NCI-H446 (cell line): ENCODE measurements around the gene DNAJC5.
A peak's percentile ranks its signal among the peaks of the same experiment; 100 is the strongest.

Experiments
- DNase-seq, 2 experiments: peaks; one replicate each; lab custom pipeline; 2025; lab: John Stamatoyannopoulos, UW

DNAJC5 gene

GRCh38 chr20:63884506-63885263 is 10.2 kb upstream of the DNAJC5 start:
- no peak for DNase-seq

DNA sequence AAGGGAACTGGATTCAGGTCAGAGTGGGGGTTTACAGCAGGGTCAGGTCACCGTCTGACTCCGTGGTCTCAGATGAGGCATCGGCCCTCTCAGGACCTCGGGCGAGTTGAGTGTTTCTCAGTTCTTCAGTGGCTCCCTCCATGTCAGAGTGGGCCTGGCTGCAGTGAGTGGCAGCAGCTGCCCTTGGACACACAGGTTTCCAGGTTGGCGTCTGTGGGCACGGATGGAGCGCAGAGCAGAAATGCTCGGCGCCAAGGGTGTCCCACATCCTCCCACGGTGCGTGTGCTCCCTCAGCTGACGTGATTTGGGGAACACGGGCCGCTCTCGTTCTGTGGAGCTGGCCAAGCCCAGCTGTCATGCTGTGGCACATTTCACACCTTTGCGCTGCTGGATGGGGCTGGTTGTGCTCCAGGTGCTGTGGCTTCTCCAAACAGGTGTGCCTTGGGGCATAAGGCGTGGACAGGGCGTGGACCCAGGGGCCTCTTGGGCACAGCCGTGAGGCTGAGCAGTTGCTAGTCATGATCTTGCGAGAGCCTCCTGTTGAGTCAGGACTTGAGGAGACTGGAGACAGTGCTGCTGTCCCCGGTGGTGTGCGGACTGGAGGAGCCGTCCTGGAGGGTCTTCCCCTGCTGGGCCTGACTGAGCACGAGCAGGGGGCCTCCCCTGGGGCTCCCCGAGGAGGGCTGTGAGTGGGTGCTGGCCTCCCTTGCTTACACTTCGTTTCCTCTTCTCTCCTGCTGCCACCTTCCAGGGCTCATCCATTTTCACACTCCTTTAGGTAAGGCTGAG is 9.5 kb upstream of the DNAJC5 start:
- DNase-seq = no peak

DNA sequence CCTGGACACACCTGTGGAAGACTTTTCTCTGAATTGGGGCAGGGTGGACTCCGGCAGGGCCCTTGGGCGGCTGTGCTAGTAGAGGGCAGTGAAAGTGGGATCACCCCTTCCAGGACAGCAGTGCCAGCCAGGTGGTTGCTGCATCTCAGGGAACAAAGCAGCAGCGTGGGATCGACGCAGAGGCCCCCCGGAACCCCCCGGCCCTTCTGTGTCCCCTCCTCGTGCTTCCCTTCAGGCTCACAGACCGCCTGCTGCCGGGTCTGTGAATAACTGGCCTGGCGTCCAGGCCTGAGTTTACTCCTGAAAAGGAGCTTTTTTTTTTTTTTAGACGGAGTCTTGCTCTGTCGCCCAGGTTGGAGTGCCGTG is 8.9 kb upstream of the DNAJC5 start:
- DNase-seq = no peak

- DNase-seq = no peak
These were observed 8.0 kb upstream of the DNAJC5 start for GRCh38 chr20:63886921-63887320.

DNA sequence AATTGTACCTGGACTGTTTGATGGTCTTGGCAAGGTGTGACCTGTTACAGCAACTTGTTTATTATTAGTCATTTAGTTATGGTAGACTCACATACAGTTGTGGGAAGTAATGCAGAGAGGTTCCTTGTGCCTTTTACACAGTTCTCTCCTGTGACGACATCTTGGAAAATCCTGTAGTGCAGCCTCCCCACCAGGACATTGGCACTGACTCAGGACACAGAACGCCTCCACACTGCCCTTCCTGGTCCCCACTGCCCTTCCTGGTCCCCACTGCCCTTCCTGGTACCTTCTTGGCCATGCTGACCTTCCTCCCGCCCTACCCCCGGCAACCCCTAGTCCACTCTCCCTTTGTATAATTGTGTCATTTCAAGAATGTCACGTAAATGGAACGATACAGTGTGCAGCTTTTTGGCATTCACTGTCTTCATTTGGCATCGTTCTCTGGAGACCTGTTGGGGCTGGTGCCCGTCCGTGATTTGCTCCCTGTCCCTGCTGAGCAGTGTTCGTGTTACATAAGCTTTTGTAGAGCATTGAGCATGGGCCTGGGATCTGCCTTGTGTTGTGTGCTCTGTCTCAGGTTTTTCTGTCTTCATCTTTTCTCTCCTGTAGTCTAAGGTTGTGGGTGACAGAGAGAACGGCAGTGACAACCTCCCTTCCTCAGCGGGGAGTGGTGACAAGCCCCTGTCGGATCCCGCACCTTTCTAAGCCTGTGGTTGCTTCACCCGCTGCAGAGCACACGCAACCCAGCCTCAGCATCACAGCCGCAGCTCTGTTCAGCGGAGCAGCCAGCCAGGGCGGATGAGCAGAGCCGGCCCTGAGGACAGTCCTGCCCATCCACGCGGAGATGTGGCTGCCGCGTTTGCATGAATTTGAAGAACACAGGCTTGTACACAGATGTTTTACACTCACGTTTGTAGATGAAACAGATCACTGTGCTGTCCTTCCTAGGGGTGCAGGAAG is 5.4 kb upstream of the DNAJC5 start:
- DNase-seq = no peak

DNA sequence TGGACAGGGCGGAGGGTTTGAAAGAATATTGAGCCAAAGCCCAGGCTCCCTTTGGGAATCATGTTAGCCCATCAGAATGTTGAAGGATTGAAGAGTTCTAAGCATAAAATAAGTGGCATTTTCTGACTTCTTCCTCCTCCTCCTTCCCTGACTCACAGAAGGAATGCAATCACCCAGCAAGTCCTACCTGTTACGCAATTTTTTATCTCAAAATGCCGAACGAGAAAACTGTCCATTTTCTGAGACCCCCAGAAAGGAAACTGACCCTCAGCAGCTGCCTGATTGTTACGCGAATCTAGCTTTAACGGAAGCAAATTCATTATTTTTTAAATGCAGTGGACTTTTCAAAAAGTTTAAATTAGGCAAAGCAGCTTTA is 4.7 kb upstream of the DNAJC5 start:
- DNase-seq = no peak

DNA sequence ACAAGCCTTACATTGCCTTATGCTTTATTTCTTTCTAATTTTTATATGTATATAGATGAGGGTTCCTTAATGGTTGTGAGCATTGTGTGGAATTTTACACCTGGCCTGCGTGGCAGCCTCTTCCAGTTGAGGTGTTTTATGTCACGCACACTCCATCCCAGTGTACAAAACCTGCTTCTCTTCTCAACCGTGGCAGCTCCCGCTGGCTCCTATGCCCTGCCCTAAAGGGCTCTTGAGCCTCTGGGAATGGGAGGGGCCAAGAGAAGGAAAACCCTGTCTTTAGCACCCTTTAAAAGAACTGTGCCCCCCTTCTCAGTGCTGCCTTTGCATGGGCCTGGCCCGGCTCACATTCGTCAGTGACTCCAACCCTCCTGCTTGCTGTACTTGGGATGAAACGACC is 4.3 kb upstream of the DNAJC5 start:
- DNase-seq = no peak

GRCh38 chr20:63891061-63892002 is 3.6 kb upstream of the DNAJC5 start:
- DNase-seq = no peak

DNA sequence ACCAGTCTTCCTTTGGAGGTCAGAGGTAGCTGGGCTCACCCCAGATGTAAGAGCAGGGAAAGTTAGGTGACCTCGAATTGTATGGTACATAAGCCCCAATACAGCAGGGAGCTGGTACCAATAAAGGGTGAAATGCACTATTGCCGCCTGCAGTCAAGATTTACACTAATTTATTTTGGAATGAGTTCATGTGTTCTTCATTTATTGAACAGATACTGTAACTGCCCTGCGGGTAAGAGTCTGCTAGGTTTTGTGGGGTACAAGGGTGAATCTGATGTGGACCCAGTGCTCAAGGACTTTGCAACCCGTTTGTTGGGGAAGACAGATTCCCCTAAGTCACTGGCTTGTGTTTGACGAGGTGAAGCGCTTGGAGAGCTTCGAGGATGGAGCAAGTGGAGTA is 2.5 kb upstream of the DNAJC5 start:
- no peak for DNase-seq

DNA sequence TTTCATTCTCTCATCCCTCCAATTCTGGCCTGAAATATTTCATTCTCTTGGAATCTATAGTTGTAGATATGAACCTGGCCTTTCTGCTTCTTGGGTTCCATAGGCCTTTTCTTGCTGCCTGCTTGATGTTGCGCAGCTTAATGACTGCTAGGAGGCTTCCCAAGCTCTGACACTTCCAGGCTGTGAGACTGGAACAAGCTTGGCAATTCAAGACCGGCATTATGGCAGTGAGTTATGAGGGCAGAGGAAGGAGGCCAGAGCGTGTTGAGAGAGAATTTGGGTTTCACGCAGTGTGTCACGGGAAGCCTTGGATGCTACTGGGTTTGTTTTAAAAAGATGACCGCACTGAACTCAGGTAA is 948 bp upstream of the DNAJC5 start:
- DNase-seq = no peak

DNA sequence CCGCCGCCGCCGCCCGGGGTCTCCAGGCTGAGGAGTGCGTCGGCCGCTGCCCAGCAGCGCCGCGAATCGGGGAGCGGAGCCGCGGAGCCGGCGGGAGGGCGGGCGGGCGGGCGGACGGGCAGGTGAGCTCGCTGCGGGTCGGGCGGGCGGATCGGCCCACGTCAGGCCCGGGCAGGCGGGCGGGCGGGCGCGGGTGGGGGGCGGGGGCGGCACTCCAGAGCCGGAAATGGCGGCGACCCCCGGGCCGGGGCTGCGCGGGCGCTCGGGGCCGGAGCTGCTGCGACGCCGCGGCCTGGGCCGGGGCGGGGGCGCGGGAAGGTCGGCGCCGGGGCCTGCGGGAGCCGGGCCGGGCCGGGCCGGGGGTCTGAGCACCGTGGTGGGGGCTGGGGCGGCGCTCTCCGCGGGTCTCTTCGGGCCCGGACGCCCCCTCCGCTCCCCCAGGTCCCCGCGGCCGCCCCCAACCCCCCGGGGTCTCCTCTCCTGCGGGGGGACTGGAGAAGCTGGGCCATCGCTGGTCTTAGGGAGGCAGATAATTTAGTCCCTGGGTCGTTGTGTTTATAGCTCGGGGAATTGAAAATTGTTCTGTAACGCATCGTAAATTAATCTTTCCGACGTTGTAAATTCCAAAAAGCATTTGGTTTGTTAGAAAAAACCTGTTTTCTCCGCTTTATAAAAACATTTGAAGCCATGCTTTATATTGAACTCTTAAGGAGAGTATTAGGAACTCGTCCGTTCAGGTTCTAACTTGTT is 451 bp downstream of the DNAJC5 start:
- DNase-seq = no peak

DNA sequence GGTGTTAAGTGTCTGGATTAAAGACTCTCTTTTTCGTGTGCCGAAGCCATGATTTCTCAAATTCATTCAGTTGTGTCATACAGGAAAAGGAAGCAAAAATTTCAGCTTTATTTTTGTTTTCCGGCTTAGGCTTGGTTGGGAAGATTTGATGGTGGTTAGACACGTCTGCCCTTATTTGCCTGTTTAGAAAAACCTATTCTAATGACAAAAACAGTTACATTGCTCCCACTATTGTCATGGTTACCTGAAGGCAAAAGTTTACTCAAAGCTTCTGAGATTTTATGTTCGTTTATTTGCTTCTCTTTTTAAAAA is 982 bp downstream of the DNAJC5 start:
- no peak for DNase-seq

GRCh38 chr20:63896264-63897105 is 1.6 kb downstream of the DNAJC5 start:
- DNase-seq = peak in 1 of 2 experiments; percentile 18

DNA sequence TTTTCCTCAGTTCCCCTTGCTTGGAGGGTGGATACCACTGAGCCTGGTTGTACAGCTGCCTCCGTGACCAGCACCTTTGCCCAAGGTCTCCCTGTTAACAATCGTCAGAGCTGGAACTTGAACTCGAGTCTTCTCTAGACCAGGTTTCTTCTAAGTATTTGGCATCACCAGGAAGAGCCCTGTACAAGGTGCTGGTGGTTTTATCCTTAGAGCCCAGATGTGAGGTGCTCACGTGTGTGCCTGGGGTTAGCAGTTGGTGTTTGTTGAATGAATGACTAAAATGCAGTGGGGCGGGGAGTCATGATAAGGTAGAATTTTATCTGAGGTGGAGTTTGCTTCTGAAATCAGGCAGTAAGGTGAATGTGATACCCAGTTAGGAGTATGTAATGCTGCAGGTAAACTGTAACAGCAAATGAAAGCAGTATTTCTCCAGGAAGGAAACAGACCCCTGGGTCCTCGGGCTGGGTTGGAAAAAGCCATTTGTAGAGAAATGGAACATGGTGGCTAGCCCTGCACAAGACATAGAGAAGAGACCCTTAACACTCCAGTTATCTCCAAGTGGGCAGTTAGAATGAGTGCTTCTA is 3.1 kb downstream of the DNAJC5 start:
- DNase-seq = no peak

DNA sequence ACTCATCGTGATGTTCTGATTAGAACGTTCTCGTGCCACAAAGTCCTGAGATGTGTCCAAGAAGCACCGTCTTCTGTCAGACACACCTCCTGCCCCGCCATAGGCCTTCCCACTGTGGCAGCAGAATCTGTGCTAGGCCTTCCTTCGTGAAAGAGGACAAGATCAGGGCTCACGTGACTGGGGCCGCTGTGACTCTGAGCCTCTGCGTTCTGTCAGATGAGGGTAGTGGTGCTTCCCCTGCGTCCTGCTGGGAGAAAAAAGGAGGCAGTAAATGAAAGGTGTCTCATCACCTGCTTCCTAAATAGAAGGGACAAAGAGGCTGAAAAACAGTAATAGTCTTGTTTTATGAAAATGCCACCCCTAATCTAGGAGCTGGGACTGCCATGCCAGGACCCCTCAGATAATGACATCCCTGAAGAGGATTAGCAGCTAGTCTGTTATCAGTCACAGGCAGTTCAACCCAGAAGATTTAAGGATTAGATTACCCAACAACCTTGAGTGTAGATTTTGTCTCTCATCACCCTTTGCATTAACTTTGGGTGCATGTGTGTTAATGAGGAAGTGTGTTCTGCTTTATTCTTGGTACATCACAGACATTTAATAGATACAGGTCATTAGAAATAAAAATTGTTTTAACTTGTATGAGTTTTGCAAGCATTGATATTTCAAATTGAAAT is 4.1 kb downstream of the DNAJC5 start:
- DNase-seq = no peak

DNA sequence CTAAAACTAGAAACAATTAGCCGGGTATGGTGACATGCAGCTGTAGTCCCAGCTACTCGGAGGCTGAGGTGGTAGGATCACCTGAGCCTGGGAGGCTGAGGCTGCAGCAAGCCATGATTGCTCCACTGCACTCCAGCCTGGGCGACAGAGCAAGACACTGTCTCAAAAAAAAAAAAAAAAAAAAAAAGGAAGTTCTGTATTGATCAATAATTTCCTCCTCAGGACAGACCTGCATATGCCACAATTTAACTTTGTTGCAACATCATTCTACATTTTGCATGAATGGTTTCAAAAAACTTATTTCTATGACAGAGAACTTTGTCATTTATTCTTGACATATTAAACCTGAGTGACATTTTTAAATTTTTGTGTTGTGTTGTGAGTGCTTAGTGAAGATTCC is 5.5 kb downstream of the DNAJC5 start:
- no peak for DNase-seq

DNA sequence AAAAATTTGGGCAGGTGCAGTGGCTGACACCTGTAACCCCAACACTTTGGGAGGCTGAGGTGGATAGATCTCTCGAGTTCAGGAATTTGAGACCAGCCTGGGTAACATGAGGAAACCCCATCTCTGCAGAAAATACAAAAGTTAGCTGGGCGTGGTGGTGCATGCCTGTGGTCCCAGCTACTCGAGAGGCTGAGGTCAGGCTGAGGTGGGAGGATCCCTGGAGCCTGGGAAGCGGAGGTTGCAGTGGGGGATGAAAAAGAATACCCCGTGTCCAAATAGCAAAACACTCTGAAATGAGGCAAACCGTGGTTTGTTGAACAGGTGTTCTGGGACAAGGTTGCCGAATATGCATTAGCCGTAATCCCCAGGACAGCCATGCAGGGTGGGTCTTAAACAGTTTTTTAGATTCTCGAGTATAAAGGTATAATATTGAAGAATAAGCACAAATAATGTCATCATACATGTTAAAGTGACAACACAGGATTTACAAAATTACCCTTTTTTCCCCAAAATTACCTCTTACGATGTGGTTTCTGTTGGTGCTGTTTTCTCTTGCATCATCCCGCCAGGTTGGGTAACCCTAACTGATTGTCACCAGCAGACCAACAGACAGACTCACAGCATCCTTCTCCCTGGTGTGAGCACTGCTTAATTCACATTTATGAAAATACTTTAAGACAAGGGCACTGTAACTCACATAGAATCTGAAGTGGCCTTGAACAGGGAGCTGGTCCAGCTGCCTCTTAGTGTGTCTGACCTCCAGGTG is 9.1 kb downstream of the DNAJC5 start:
- DNase-seq = no peak

DNA sequence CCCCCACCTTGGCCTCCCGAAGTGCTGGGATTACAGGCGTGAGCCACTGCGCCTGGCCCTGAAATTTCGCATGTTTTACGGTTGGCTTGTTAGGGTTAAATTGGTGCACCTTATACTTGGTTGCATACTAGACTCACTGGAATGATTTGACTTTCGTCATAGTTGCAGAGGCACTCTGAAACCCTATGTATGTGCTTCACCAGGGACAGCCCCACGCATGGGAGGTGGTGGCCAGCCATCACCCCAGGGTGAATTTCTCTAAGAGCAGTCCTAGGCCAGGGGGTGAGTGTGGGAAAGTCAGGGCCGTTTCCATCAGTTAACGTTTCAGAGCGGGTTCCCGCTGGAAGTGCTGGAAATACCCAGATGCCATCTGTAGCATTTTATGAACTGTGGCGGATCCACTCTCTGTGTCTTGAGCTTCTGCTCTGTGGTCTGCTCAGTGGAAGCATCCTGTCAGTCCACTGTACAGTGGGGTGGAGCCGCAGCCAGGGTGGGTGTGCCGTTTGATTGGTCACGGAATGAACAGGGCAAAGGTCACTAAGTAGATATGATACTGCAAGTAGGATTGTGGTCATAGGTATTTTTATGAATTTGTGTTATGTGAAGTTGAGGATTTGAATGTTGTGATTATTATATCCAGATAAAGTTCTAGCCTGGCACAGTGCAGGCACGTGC is 13.2 kb downstream of the DNAJC5 start:
- no peak for DNase-seq
